GM18909 (cell line): ENCODE results near the gene MLLT3.

Source experiments
- ATAC-seq: cut with Tn5 transposase; IDR thresholded peaks from one replicate; pipeline ENCODE4 v1.9.1; 2021; ENCODE audit warnings: mild to moderate bottlenecking; ENCODE audit not compliant: unreplicated experiment, poor library complexity

The MLLT3 gene

DNA sequence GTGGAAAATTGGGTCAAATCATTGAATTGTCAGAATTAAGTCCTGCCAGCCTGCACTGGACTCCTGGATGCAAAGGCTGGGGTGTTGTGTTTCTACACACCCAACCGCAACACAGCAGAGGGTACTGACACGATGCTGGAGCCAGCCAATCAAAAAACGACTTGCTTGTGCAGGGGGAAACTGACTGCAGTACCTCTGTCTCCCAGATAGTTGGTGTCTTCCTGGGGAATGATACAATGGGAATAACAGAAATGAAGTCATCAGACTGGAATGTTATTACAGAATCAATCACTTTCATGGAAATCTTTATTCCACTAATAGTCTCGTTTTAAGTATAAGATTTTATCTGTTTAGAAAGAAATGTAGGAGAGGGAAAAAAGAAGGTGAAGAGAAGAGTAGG lies 330.3 kb downstream of the MLLT3 start:
- ATAC-seq, result no peak
